ENCODE measurements around the gene EPHA2.
"Not testable (repeated sequence)": the region's sequence is repeated elsewhere in the genome, so short reads cannot be mapped to it uniquely, and the experiment has no call there.

EPHA2 gene

DNA sequence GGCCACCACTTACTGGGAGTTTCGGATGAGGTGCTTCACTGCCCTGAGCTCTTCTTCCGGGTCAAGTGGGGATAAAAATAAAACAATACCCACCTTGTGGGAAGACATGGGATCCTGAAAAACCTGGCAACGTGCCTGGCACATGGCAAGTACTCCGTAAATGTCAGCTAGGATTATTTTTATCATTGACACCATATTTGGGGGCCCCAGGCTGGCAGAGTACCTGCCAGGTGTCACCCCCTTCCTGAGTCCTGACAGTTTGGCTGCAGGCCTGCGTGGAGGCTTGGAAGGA, 9.2 kb upstream of the EPHA2 start:
- H4K20me1 ChIP-seq (ENCODE audit: low read depth, low read length): no peaks in the 10 kb centered on the region
- no peaks in the 10 kb centered on the region for H3K9me3 ChIP-seq (ENCODE audit: insufficient read depth, low read length)
- H3K4me3 ChIP-seq (ENCODE audit: insufficient read depth, low read length, poor library complexity, severe bottlenecking): no peak overlapping the region
- no peak overlapping the region for H2AFZ ChIP-seq (ENCODE audit: low read depth, low read length, severe bottlenecking)
- no peaks in the 10 kb centered on the region for H3K27me3 ChIP-seq (ENCODE audit: low read length)
- no peaks in the 10 kb centered on the region for H3K36me3 ChIP-seq (ENCODE audit: low read length)
- H3K4me2 ChIP-seq (ENCODE audit: low read depth, low read length, poor library complexity, severe bottlenecking): no peak overlapping the region
- no peak overlapping the region for H3K27ac ChIP-seq (ENCODE audit: low read depth, low read length)
- H3K9me2 ChIP-seq (replicated peaks; ENCODE audit: insufficient read depth, low read length): no peaks in the 10 kb centered on the region
- TF ChIP-seq, protein P1, sequence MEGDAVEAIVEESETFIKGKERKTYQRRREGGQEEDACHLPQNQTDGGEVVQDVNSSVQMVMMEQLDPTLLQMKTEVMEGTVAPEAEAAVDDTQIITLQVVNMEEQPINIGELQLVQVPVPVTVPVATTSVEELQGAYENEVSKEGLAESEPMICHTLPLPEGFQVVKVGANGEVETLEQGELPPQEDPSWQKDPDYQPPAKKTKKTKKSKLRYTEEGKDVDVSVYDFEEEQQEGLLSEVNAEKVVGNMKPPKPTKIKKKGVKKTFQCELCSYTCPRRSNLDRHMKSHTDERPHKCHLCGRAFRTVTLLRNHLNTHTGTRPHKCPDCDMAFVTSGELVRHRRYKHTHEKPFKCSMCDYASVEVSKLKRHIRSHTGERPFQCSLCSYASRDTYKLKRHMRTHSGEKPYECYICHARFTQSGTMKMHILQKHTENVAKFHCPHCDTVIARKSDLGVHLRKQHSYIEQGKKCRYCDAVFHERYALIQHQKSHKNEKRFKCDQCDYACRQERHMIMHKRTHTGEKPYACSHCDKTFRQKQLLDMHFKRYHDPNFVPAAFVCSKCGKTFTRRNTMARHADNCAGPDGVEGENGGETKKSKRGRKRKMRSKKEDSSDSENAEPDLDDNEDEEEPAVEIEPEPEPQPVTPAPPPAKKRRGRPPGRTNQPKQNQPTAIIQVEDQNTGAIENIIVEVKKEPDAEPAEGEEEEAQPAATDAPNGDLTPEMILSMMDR (IDR thresholded peaks at IDR 0.05; ENCODE audit: insufficient read depth, low read length, poor library complexity, severe bottlenecking): no peak
- no peak for TF ChIP-seq EZH2phosphoT487 (conservative IDR thresholded peaks at IDR 0.05; ENCODE audit: low read length)
- H3K79me2 ChIP-seq (ENCODE audit: insufficient read depth, low read length): no peaks in the 10 kb centered on the region
- no peaks in the 10 kb centered on the region for H3F3A ChIP-seq (ENCODE audit: insufficient read depth)
- no peak overlapping the region for H3K9ac ChIP-seq (ENCODE audit: low read length)

DNA sequence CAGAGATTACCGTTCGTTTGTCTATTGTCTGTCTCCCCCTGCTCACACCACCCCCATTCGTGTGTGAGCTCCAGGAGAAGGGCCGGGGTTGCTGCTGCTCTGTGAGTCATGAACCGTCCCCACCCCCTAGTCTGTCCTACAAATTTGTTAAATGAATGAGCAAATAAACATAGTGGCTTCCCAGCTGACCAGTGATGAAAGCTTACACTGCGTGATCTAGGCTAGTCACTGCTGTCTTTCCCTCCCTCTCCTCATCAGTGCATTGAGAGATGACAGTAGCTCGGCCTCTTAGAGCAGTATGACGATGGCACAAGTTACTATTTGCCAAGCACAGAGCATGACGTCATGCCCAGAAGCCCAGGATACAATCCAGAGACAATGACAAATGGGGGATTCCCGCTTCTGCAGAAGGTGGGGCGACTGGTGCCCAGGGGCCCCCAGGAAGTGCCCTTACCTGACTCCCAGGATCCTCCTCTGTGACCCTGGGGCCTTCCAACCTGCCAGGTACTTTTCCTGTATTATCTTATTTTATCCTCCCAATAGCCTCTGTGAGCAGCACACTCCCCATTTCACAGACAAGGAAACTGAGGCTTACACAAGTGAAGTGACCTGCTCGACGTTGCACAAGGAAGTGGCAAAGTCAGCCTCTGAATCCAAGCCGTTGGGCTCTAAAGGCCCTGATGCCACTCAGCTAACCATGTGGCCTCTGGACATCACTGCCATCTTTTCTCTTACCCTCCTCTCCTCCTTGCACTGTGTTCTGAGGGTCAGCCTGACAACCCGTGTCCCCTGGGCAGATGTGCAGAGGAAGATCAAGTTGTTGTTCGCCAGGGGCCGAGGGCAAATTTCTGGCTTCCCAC, 8.6 kb upstream of the EPHA2 start:
- Histone ChIP-seq H3K4me2 (ENCODE audit: low read depth, low read length, poor library complexity, severe bottlenecking) (no peak overlapping the region), H3F3A (ENCODE audit: insufficient read depth) (no peaks in the 10 kb centered on the region), H3K36me3 (ENCODE audit: low read length) (no peaks in the 10 kb centered on the region), H3K9me3 (ENCODE audit: insufficient read depth, low read length) (no peaks in the 10 kb centered on the region), H3K4me3 (ENCODE audit: insufficient read depth, low read length, poor library complexity, severe bottlenecking) (no peak overlapping the region), H4K20me1 (ENCODE audit: low read depth, low read length) (no peaks in the 10 kb centered on the region), H2AFZ (ENCODE audit: low read depth, low read length, severe bottlenecking) (no peak overlapping the region), H3K27ac (ENCODE audit: low read depth, low read length) (no peak overlapping the region), H3K27me3 (ENCODE audit: low read length) (no peaks in the 10 kb centered on the region), H3K9me2 (replicated peaks; ENCODE audit: insufficient read depth, low read length) (no peaks in the 10 kb centered on the region), H3K79me2 (ENCODE audit: insufficient read depth, low read length) (no peaks in the 10 kb centered on the region), H3K9ac (ENCODE audit: low read length) (no peak overlapping the region)
- no peak for TF ChIP-seq EZH2phosphoT487 (conservative IDR thresholded peaks at IDR 0.05; ENCODE audit: low read length)
- TF ChIP-seq, protein P1 (IDR thresholded peaks at IDR 0.05; ENCODE audit: insufficient read depth, low read length, poor library complexity, severe bottlenecking): no peak

DNA sequence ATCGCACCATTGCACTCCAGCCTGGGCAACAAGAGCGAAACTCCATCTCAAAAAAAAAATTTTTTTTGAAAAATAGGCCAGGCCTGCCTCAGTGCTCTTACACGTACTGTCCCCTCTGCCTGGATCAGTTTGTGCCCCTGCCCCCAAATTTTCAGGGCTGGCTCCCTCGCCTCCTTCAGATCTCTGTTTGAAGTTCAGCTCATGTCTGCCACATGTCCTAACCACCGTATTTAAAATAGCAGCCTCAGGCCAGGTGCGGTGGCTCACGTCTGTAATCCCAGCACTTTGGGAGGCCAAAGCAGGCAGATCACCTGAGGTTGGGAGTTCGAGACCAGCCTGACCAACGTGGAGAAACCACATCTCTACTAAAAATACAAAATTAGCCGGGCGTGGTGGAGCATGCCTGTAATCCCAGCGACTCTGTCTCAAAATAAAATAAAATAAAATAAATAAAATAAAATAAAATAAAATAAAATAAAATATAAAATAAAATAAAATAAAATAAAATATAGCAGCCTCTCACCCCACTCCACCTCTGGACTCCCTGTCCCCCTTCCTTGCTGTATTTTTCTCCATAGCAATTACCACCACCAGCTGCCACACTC, 7.8 kb upstream of the EPHA2 start:
- H3K27ac ChIP-seq (ENCODE audit: low read depth, low read length); H3K9me3 ChIP-seq (ENCODE audit: insufficient read depth, low read length); H3F3A ChIP-seq (ENCODE audit: insufficient read depth); H3K9me2 ChIP-seq (replicated peaks; ENCODE audit: insufficient read depth, low read length); H4K20me1 ChIP-seq (ENCODE audit: low read depth, low read length); H3K4me3 ChIP-seq (ENCODE audit: insufficient read depth, low read length, poor library complexity, severe bottlenecking); H3K36me3 ChIP-seq (ENCODE audit: low read length); H3K27me3 ChIP-seq (ENCODE audit: low read length); H2AFZ ChIP-seq (ENCODE audit: low read depth, low read length, severe bottlenecking); H3K4me2 ChIP-seq (ENCODE audit: low read depth, low read length, poor library complexity, severe bottlenecking); H3K9ac ChIP-seq (ENCODE audit: low read length); H3K79me2 ChIP-seq (ENCODE audit: insufficient read depth, low read length): not testable (repeated sequence)

DNA sequence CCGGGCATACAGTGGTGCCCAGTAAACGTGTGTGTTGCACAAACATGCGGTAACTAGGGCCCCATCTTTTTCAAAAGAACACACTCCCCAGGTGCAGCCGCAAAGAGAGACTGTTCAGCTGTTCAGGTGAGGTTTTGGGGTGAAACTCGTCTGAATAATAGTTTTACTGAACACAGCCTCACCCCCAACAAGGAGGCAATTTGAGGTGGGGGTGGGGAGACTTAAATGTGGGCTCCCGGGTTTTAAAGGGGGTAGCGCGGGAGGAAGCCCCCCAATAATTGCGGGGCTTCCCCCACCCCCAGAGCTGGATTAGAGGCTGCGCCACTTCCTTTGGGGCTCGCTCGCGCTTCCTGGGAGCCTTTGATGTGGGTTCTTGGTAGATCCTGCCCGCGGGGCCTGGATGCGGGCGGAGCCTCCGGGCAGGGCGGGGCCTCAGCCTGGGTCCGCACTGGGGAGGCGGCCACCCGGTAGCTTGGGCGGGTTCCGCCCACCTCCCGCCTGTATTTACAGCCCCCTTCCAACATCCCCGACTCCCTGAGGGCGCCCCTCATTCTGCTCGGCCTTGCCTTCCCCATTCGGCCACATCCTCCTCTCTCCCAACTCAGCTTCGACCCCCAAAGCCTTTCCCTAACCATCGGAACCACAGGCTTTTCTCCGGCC, 6.4 kb upstream of the EPHA2 start:
- Histone ChIP-seq H3K4me3 (ENCODE audit: insufficient read depth, low read length, poor library complexity, severe bottlenecking) (no peak overlapping the region), H3F3A (ENCODE audit: insufficient read depth) (no peaks in the 10 kb centered on the region), H3K4me2 (ENCODE audit: low read depth, low read length, poor library complexity, severe bottlenecking) (no peak overlapping the region), H3K9me3 (ENCODE audit: insufficient read depth, low read length) (no peaks in the 10 kb centered on the region), H3K36me3 (ENCODE audit: low read length) (no peaks in the 10 kb centered on the region), H2AFZ (ENCODE audit: low read depth, low read length, severe bottlenecking) (no peak overlapping the region), H3K79me2 (ENCODE audit: insufficient read depth, low read length) (no peaks in the 10 kb centered on the region), H3K27ac (ENCODE audit: low read depth, low read length) (no peak overlapping the region), H4K20me1 (ENCODE audit: low read depth, low read length) (no peaks in the 10 kb centered on the region), H3K9me2 (replicated peaks; ENCODE audit: insufficient read depth, low read length) (no peaks in the 10 kb centered on the region), H3K27me3 (ENCODE audit: low read length) (no peaks in the 10 kb centered on the region), H3K9ac (ENCODE audit: low read length) (no peak overlapping the region)
- TF ChIP-seq, protein P1 (IDR thresholded peaks at IDR 0.05; ENCODE audit: insufficient read depth, low read length, poor library complexity, severe bottlenecking): no peak
- TF ChIP-seq EZH2phosphoT487 (conservative IDR thresholded peaks at IDR 0.05; ENCODE audit: low read length): no peak
